Right lobe of liver (tissue), 6 donors: Measurements from ENCODE around the gene GALNS. TPM values are rescaled to one million over a fixed set of nuclear protein-coding genes. Genes with fewer than 3 reads are reported as not detected.

Experiments
- ATAC-seq, 4 donors: fragments of 200-7000 bp; cut with Tn5 transposase; one replicate each; pipeline ENCODE4 v1.9.1; 2020; ENCODE audit warnings: mild to moderate bottlenecking in 4 of 4, moderate library complexity in 4 of 4
- DNase-seq, 3 donors: peaks; one replicate each; pipeline ENCODE4 v3.0.0-alpha.2; 2020
- H3K27ac ChIP-seq, 3 donors: fragments of 200-600 bp; one replicate each; pipeline ENCODE4 v1.8.0; 2022
- H3K27me3 ChIP-seq, 2 donors: fragments of 200-600 bp; one replicate each; pipeline ENCODE4 v1.8.0; 2022
- H3K36me3 ChIP-seq, 4 donors: fragments of 200-600 bp; sonication (generic) in 1 of 4; one replicate each; pipeline versions ENCODE4 v1.5.1 to v1.8.0; 2017 to 2022; ENCODE audit warnings: control low read depth in 1 of 4
- H3K4me1 ChIP-seq, 4 donors: fragments of 200-600 bp; sonication (generic) in 1 of 4; one replicate each; pipeline versions ENCODE4 v1.5.1 to v1.8.0; 2017 to 2022; ENCODE audit warnings: control low read depth in 1 of 4
- H3K4me3 ChIP-seq, 3 donors: fragments of 200-600 bp; one replicate each; pipeline ENCODE4 v1.8.0; 2022
- H3K9me3 ChIP-seq, 4 donors: fragments of 200-600 bp; sonication (generic) in 1 of 4; one replicate each; pipeline versions ENCODE4 v1.5.1 to v1.8.0; 2017 to 2022; ENCODE audit warnings: control low read depth in 1 of 4
- CTCF ChIP-seq, 4 donors: fragments of 200-600 bp in 3 of 4; fragments of 450-650 bp in 1 of 4; IDR thresholded peaks; one replicate each; pipeline versions ENCODE4 v1.5.1 to v1.8.0; 2016 to 2022; ENCODE audit warnings: antibody characterized with exemption in 4 of 4, mild to moderate bottlenecking in 2 of 4
- POLR2A ChIP-seq: fragments of 450-650 bp; IDR thresholded peaks from one replicate; pipeline ENCODE4 v1.6.1; 2017; ENCODE audit warnings: antibody characterized with exemption, mild to moderate bottlenecking
- WGBS: methylation state at CpG from one replicate; pipeline ENCODE4 v1.1.6; 2018; ENCODE audit warnings: low coverage, low lambda C conversion rate; ENCODE audit not compliant: insufficient coverage; ENCODE audit errors: missing lambda C conversion rate; 5-methylcytosine and 5-hydroxymethylcytosine counted together
- intact Hi-C, 2 donors: fragments of 100-400 bp; cut with DNase I; formaldehyde crosslinking; loops; one replicate each; pipeline versions ENCODE4 v1.11.2 to v1.14.1; 2022
- total RNA-seq, 6 experiments: library from RNA; depleted of rRNA in 2 of 6; stranded (reverse); fragments of >200 nt in 2 of 6; fragmentation: NEBNext Ultra II Directional in 3 of 6; extraction: Animal tissue kit (Norgen Biotek cat#: 25700) in 3 of 6; gene quantifications; one replicate each; pipeline versions ENCODE4 v1.1.0 to v1.2.4, GENCODE V29; 2016 to 2023
- donor health status: DM: no; HTN: yes; CAD: no.
- donor health status: DM: no; HTN: no; CAD: no.
- donor health status: DM: no; HTN: no; CAD: no.
- donor health status: DM: no; HTN: yes; CAD: no.
- donor health status: DM: no; HTN: yes; CAD: no.

Gene GALNS
- total RNA-seq, 6 experiments from 2014 or later, result 9.2 to 20.6 (median 16.5) TPM

DNA sequence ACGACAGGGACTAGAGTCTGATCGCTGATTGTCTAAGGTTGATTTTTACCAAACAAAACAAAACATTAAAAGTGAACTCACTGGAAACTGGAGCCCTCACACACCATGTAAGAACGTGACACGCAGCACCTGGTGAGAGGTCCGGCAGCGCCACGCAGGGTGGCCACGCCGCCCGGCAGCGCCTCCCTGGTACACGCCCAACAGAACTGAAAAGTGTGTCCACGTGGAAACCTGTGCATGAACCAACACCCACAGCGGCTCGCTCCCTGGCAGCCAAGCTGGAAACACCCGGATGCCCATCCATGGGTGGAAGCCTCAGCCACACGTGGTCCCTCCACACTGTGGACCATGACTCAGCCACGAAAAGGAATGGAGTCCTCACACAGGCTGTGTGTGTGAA, 9.1 kb downstream of the GALNS start:
- Histone ChIP-seq H3K36me3 (no peaks in the 10 kb centered on the region), H3K4me1 (no peaks in the 10 kb centered on the region), H3K9me3 (no peaks in the 10 kb centered on the region), H3K4me3 (no peak overlapping the region), H3K27me3 (no peaks in the 10 kb centered on the region), H3K27ac (no peak overlapping the region)
- intact Hi-C loops, result no loop called here
- no peak for ATAC-seq
- no peak for DNase-seq
- WGBS, result 100% methylated on average over 3 of the region's 18 CpGs
- no peak for TF ChIP-seq CTCF (IDR thresholded peaks at IDR 0.05)
- TF ChIP-seq POLR2A, result no peak

- 81% methylated on average over 5 of the region's 9 CpGs for WGBS
- H3K27me3 ChIP-seq, result no peaks in the 10 kb centered on the region
- no peak for DNase-seq
- no peaks in the 10 kb centered on the region for H3K4me1 ChIP-seq
- intact Hi-C loops, result no loop called here
- TF ChIP-seq POLR2A, result no peak
- no peak for TF ChIP-seq CTCF (IDR thresholded peaks at IDR 0.05)
- no peaks in the 10 kb centered on the region for H3K9me3 ChIP-seq
- no peak overlapping the region for H3K4me3 ChIP-seq
- no peak overlapping the region for H3K27ac ChIP-seq
- ATAC-seq, result no peak
- H3K36me3 ChIP-seq, result no peaks in the 10 kb centered on the region
Measured at GRCh38 chr16:88846088-88846487, 10.7 kb downstream of the GALNS start.

- ATAC-seq (no peak), DNase-seq (no peak)
- no peaks in the 10 kb centered on the region for H3K4me1 ChIP-seq
- H3K36me3 ChIP-seq, result peaks cover 0 to 8% (median 2%) of the 10 kb centered on the region in 4 donors
- intact Hi-C loops, result no loop called here
- TF ChIP-seq CTCF (IDR thresholded peaks at IDR 0.05) (no peak), POLR2A (no peak)
- no peak overlapping the region for H3K4me3 ChIP-seq
- no peaks in the 10 kb centered on the region for H3K9me3 ChIP-seq
- H3K27ac ChIP-seq, result no peak overlapping the region
- 87% methylated on average over 7 of the region's 11 CpGs for WGBS
- H3K27me3 ChIP-seq, result no peaks in the 10 kb centered on the region
Measured at GRCh38 chr16:88844419-88845036, 12.2 kb downstream of the GALNS start.

GRCh38 chr16:88843256-88843655, 13.5 kb downstream of the GALNS start:
- TF ChIP-seq CTCF (IDR thresholded peaks at IDR 0.05) (no peak), POLR2A (no peak)
- no peak overlapping the region for H3K27ac ChIP-seq
- intact Hi-C loops, result no loop called here
- DNase-seq, result no peak
- no peaks in the 10 kb centered on the region for H3K9me3 ChIP-seq
- ATAC-seq, result no peak
- no peaks in the 10 kb centered on the region for H3K4me1 ChIP-seq
- 100% methylated on average over 1 of the region's 20 CpGs for WGBS
- no peaks in the 10 kb centered on the region for H3K27me3 ChIP-seq
- H3K36me3 ChIP-seq, result peaks cover 0 to 8% (median 2%) of the 10 kb centered on the region in 4 donors
- H3K4me3 ChIP-seq, result no peak overlapping the region

GRCh38 chr16:88842806-88843205, 13.9 kb downstream of the GALNS start:
- H3K27ac ChIP-seq, result no peak overlapping the region
- no peaks in the 10 kb centered on the region for H3K4me1 ChIP-seq
- no peaks in the 10 kb centered on the region for H3K27me3 ChIP-seq
- H3K36me3 ChIP-seq, result peaks cover 0 to 8% (median 2%) of the 10 kb centered on the region in 4 donors
- ATAC-seq (no peak), DNase-seq (no peak)
- H3K9me3 ChIP-seq, result no peaks in the 10 kb centered on the region
- intact Hi-C loops, result no loop called here
- WGBS, result 100% methylated on average over 1 of the region's 25 CpGs
- no peak overlapping the region for H3K4me3 ChIP-seq
- TF ChIP-seq CTCF (IDR thresholded peaks at IDR 0.05) (no peak), POLR2A (no peak)
